ENCODE measurements around the gene C19orf47. TPM values are rescaled to one million over a fixed set of nuclear protein-coding genes. Genes with fewer than 3 reads are reported as not detected.
A peak's percentile ranks its signal among the peaks of the same experiment; 100 is the strongest.

Gene C19orf47
- total RNA-seq, 3 donors from 2014 or later (not counting 1 experiment from before 2014, with no cell fraction given): 15.2 to 20.2 (median 16.1) TPM

DNA sequence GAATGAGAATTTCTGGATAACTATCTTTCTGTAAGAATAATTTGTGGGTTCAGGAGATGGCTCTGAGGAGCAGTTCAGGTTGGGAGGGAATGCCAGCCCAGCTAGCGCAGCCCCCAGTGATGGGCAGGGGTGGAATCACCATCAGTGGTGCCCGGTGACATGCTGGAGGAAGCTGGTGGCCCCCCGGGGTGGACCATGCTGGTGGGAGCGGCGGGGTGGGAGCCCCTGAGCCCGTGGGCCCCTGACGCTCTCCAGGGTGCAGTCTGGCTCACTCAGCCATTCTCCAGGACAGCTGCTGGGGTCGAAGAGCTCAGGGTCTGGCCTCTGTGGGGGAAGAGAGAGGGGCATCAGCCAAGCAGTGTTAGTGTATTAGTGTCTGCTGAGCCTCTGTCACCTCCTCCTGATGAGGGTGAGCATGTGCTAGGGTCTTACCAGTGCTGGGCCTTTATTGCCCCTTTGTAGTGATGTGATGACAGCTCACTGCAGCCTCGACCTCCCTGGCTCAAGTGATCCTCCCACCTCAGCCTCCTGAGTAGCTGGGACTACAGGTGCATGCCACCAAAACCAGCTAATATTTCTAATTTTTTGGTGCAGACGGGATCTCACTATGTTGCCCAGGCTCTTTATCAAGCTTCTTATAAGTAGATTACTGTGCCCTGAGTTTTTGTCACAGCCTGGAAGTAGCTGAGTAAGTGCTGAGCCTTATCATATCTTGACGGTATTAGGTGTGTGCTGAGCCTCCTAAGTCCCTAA, 31.4 kb upstream of the C19orf47 start:
- H3K27ac ChIP-seq (ENCODE audit: low read length): no peak overlapping the region
- peaks cover 4% of the 10 kb centered on the region for H3K36me3 ChIP-seq (ENCODE audit: control insufficient read depth, insufficient read depth, low read length)
- no peaks in the 10 kb centered on the region for H3K4me1 ChIP-seq (ENCODE audit: control insufficient read depth, insufficient read depth, low read length)
- Mint-ChIP-seq H3K36me3 (no peaks in the 10 kb centered on the region), H3K4me1 (peaks cover 0 to 2% of the 10 kb centered on the region in 2 donors), H3K9me3 (no peaks in the 10 kb centered on the region), H3K27ac (no peak overlapping the region), H3K27me3 (ENCODE audit: low read depth in 2 of 2) (no peaks in the 10 kb centered on the region), H3K4me3 (no peak overlapping the region)
- TF ChIP-seq CTCF (IDR thresholded peaks at IDR 0.05): no peak
- H3K9me3 ChIP-seq (ENCODE audit: control insufficient read depth, insufficient read depth, low read length): no peaks in the 10 kb centered on the region
- ATAC-seq (no peak), DNase-seq (no peak)
- WGBS (ENCODE audit: insufficient coverage): 92% methylated on average over 11 of the region's 11 CpGs
- no peaks in the 10 kb centered on the region for H3K27me3 ChIP-seq (ENCODE audit: control insufficient read depth, insufficient read depth, low read length)
- intact Hi-C loops (cut with micrococcal nuclease): no loop called here
- H3K4me3 ChIP-seq (ENCODE audit: low read length): no peak overlapping the region

DNA sequence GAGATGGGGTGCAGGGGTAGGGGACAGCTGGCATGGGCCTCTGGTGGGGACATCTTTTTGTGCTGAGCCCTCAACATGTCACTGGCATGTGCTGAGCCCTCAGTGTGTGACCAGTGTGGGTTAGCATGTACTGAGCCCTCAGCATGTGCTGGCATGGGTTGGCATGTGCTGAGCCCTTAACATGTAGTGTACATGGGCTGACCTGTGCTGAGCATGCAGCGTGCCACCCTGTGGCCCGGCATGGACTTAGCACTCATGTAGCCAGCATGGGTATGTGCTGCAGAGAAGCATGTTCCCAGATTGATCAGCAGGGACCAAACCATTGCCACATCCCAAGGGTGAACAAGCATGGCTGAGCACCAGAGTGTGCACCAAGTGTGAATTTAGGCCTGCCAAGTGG, 30.3 kb upstream of the C19orf47 start:
- Histone ChIP-seq H3K9me3 (ENCODE audit: control insufficient read depth, insufficient read depth, low read length) (no peaks in the 10 kb centered on the region), H3K4me3 (ENCODE audit: low read length) (no peak overlapping the region), H3K36me3 (ENCODE audit: control insufficient read depth, insufficient read depth, low read length) (peaks cover 9% of the 10 kb centered on the region), H3K27me3 (ENCODE audit: control insufficient read depth, insufficient read depth, low read length) (no peaks in the 10 kb centered on the region), H3K27ac (ENCODE audit: low read length) (no peak overlapping the region), H3K4me1 (ENCODE audit: control insufficient read depth, insufficient read depth, low read length) (no peaks in the 10 kb centered on the region)
- H3K4me3 Mint-ChIP-seq: no peak overlapping the region
- H3K9me3 Mint-ChIP-seq: no peaks in the 10 kb centered on the region
- DNase-seq (no peak), ATAC-seq (peak in 1 of 3 donors; percentile 37)
- no peaks in the 10 kb centered on the region for H3K27me3 Mint-ChIP-seq (ENCODE audit: low read depth in 2 of 2)
- TF ChIP-seq CTCF (IDR thresholded peaks at IDR 0.05): no peak
- H3K27ac Mint-ChIP-seq: no peak overlapping the region
- intact Hi-C loops (cut with micrococcal nuclease): no loop called here
- no peaks in the 10 kb centered on the region for H3K36me3 Mint-ChIP-seq
- 93% methylated on average over 2 of the region's 2 CpGs for WGBS (ENCODE audit: insufficient coverage)
- H3K4me1 Mint-ChIP-seq: peaks cover 0 to 5% of the 10 kb centered on the region in 2 donors

DNA sequence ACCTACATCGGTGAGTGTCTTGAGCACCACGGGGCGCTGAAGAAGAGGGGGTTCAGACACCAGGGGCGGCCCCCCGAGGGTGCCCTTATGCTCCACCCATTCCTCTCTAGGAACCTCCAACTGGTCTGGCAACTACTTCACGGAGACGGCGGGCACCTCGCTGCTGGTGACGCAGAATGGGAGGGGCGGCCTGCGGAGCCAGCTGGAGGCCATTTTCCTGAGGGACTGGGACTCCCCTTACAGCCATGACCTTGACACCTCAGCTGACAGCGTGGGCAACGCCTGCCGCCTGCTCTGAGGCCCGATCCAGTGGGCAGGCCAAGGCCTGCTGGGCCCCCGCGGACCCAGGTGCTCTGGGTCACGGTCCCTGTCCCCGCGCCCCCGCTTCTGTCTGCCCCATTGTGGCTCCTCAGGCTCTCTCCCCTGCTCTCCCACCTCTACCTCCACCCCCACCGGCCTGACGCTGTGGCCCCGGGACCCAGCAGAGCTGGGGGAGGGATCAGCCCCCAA, 29.7 kb upstream of the C19orf47 start:
- no peaks in the 10 kb centered on the region for H3K36me3 Mint-ChIP-seq
- H3K27me3 ChIP-seq (ENCODE audit: control insufficient read depth, insufficient read depth, low read length): no peaks in the 10 kb centered on the region
- H3K27ac ChIP-seq (ENCODE audit: low read length): no peak overlapping the region
- H3K4me1 ChIP-seq (ENCODE audit: control insufficient read depth, insufficient read depth, low read length): no peaks in the 10 kb centered on the region
- no peak overlapping the region for H3K4me3 ChIP-seq (ENCODE audit: low read length)
- intact Hi-C loops (cut with micrococcal nuclease): no loop called here
- no peak overlapping the region for H3K27ac Mint-ChIP-seq
- no peak for TF ChIP-seq CTCF (IDR thresholded peaks at IDR 0.05)
- no peak for ATAC-seq
- H3K36me3 ChIP-seq (ENCODE audit: control insufficient read depth, insufficient read depth, low read length): peaks cover 10% of the 10 kb centered on the region
- H3K4me1 Mint-ChIP-seq: peaks cover 0 to 5% of the 10 kb centered on the region in 2 donors
- no peaks in the 10 kb centered on the region for H3K9me3 ChIP-seq (ENCODE audit: control insufficient read depth, insufficient read depth, low read length)
- no peaks in the 10 kb centered on the region for H3K27me3 Mint-ChIP-seq (ENCODE audit: low read depth in 2 of 2)
- no peak for DNase-seq
- 93% methylated on average over 25 of the region's 25 CpGs for WGBS (ENCODE audit: insufficient coverage)
- H3K9me3 Mint-ChIP-seq: no peaks in the 10 kb centered on the region
- no peak overlapping the region for H3K4me3 Mint-ChIP-seq
